Dendritic cell treated with granulocyte-macrophage colony-stimulating factor and Interleukin-4, amounts not matched to agents 40 ng/mL and 50 ng/mL, for 4 days (primary cell): ENCODE measurements around the gene COA5.

Source experiments
- H3K27ac Mint-ChIP-seq: one replicate; pipeline ENCODE4 v1.8.0; 2022; ENCODE audit warnings: mild to moderate bottlenecking, mixed read lengths
- H3K27me3 Mint-ChIP-seq: one replicate; pipeline ENCODE4 v1.8.0; 2022; ENCODE audit warnings: mild to moderate bottlenecking, mixed read lengths
- H3K36me3 Mint-ChIP-seq: one replicate; pipeline ENCODE4 v1.8.0; 2022; ENCODE audit warnings: low read depth, mixed read lengths
- H3K4me1 Mint-ChIP-seq: one replicate; pipeline ENCODE4 v1.8.0; 2022; ENCODE audit warnings: low read depth, mixed read lengths
- H3K4me3 Mint-ChIP-seq: one replicate; pipeline ENCODE4 v1.8.0; 2022; ENCODE audit warnings: mild to moderate bottlenecking, moderate library complexity, mixed read lengths
- H3K9me3 Mint-ChIP-seq: one replicate; pipeline ENCODE4 v1.8.0; 2022; ENCODE audit warnings: mixed read lengths
- intact Hi-C: fragments of 100-400 bp; cut with micrococcal nuclease; formaldehyde crosslinking; loops from one replicate; pipeline ENCODE4 v1.15.0; 2022

COA5 gene

GRCh38 chr2:98560256-98560771, 48.0 kb downstream of the COA5 start:
- no peak overlapping the region for H3K4me3 Mint-ChIP-seq
- intact Hi-C loops, result no loop called here
- no peak overlapping the region for H3K27ac Mint-ChIP-seq
- peaks cover 14% of the 10 kb centered on the region for H3K4me1 Mint-ChIP-seq
- no peaks in the 10 kb centered on the region for H3K9me3 Mint-ChIP-seq
- peaks cover 97% of the 10 kb centered on the region for H3K36me3 Mint-ChIP-seq
- H3K27me3 Mint-ChIP-seq, result no peaks in the 10 kb centered on the region

- Mint-ChIP-seq H3K4me1 (peaks cover 14% of the 10 kb centered on the region), H3K9me3 (no peaks in the 10 kb centered on the region), H3K4me3 (no peak overlapping the region), H3K27me3 (no peaks in the 10 kb centered on the region), H3K36me3 (peaks cover 98% of the 10 kb centered on the region), H3K27ac (no peak overlapping the region)
- intact Hi-C loops, result no loop called here
Measured at GRCh38 chr2:98559581-98559980, 48.7 kb downstream of the COA5 start.

- Mint-ChIP-seq H3K4me1 (peaks cover 14% of the 10 kb centered on the region), H3K27ac (no peak overlapping the region), H3K4me3 (no peak overlapping the region), H3K27me3 (no peaks in the 10 kb centered on the region), H3K36me3 (peaks cover 98% of the 10 kb centered on the region), H3K9me3 (no peaks in the 10 kb centered on the region)
- intact Hi-C loops, result no loop called here
Measured at GRCh38 chr2:98558852-98559530, 49.3 kb downstream of the COA5 start.

GRCh38 chr2:98556344-98557033, 51.8 kb downstream of the COA5 start:
- no peaks in the 10 kb centered on the region for H3K9me3 Mint-ChIP-seq
- peaks cover 14% of the 10 kb centered on the region for H3K4me1 Mint-ChIP-seq
- H3K27me3 Mint-ChIP-seq, result no peaks in the 10 kb centered on the region
- H3K36me3 Mint-ChIP-seq, result peaks cover 98% of the 10 kb centered on the region
- no peak overlapping the region for H3K27ac Mint-ChIP-seq
- intact Hi-C loops, result no loop called here
- H3K4me3 Mint-ChIP-seq, result no peak overlapping the region

GRCh38 chr2:98555696-98556095, 52.6 kb downstream of the COA5 start:
- H3K27me3 Mint-ChIP-seq, result no peaks in the 10 kb centered on the region
- peaks cover 98% of the 10 kb centered on the region for H3K36me3 Mint-ChIP-seq
- intact Hi-C loops, result no loop called here
- no peaks in the 10 kb centered on the region for H3K9me3 Mint-ChIP-seq
- no peak overlapping the region for H3K27ac Mint-ChIP-seq
- peaks cover 14% of the 10 kb centered on the region for H3K4me1 Mint-ChIP-seq
- no peak overlapping the region for H3K4me3 Mint-ChIP-seq

GRCh38 chr2:98554116-98554861, 54.0 kb downstream of the COA5 start:
- Mint-ChIP-seq H3K36me3 (peaks cover 96% of the 10 kb centered on the region), H3K4me3 (no peak overlapping the region), H3K4me1 (peaks cover 14% of the 10 kb centered on the region), H3K9me3 (no peaks in the 10 kb centered on the region), H3K27me3 (no peaks in the 10 kb centered on the region), H3K27ac (peak overlapping the region; percentile 7)
- intact Hi-C loops, result no loop called here

GRCh38 chr2:98552499-98553179, 55.7 kb downstream of the COA5 start:
- Mint-ChIP-seq H3K4me3 (no peak overlapping the region), H3K27ac (no peak overlapping the region), H3K27me3 (no peaks in the 10 kb centered on the region), H3K36me3 (peaks cover 95% of the 10 kb centered on the region), H3K4me1 (peaks cover 14% of the 10 kb centered on the region), H3K9me3 (no peaks in the 10 kb centered on the region)
- intact Hi-C loops, result no loop called here

- intact Hi-C loops, result no loop called here
- Mint-ChIP-seq H3K4me1 (peaks cover 8% of the 10 kb centered on the region), H3K36me3 (peaks cover 98% of the 10 kb centered on the region)
Measured at GRCh38 chr2:98551316-98551715, 57.0 kb downstream of the COA5 start.

GRCh38 chr2:98550165-98550564, 58.1 kb downstream of the COA5 start:
- Mint-ChIP-seq H3K4me1 (no peaks in the 10 kb centered on the region), H3K27ac (no peak overlapping the region), H3K4me3 (no peak overlapping the region), H3K27me3 (no peaks in the 10 kb centered on the region), H3K36me3 (peaks cover 98% of the 10 kb centered on the region), H3K9me3 (no peaks in the 10 kb centered on the region)
- intact Hi-C loops, result no loop called here

More at GRCh38 chr2:98551316-98551715, 57.0 kb downstream of the COA5 start:
- Mint-ChIP-seq H3K4me3 (no peak overlapping the region), H3K27me3 (no peaks in the 10 kb centered on the region), H3K9me3 (no peaks in the 10 kb centered on the region), H3K27ac (no peak overlapping the region)
